H54 (cell line): ENCODE measurements around the gene ABCC3.

Experiments used
- DNase-seq: peaks from one replicate; pipeline ENCODE4 v3.0.0; 2011; ENCODE audit warnings: low spot score, mixed read lengths; ENCODE audit not compliant: insufficient read length
- FAIRE-seq: peaks from 3 replicates; lab custom pipeline; 2011; peaks lifted over from hg19 to GRCh38; lab: Jason Lieb, UNC
- POLR2A ChIP-seq: IDR thresholded peaks from 2 replicates; pipeline ENCODE4 v1.6.1; 2011; ENCODE audit warnings: low read depth, mild to moderate bottlenecking, low read length

ABCC3 gene

DNA sequence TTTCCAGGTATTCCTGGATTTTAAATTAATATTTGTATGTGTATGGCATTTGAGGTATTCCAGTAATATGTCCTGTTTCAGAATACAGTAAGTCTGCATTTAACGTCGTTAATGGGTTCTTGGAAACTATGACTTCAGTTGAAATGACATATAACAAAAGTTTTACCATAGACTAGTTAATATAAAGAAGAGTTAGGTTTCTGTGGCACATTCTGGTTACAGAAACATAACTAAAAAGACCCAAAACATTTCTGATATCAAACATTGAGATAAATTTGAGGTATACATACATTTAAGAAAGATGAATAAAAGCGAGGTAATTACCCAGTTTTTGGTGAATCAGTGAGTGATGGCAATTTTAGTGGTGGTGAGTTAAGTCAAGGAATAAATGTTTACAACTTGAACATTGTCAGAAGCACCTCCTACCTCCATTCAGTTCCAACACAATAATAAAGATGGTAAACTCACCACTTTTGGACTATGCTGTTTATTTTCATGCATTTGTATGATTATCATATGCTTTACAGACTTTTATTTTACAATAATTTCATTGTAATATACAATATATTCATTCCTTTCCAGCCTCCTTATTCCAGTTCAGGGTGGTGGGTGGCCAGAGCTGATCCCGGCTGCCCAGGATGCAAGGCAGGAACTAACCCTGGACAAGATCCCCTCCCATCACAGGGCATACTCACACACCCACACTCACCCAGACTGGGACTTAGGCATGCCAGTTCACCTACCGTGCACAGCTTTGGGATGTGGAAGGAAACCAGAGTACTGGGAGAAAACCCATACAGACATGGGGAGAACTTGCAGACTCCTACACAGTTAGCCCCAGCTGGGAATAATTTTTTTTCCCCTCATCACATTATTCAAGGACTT, 94.4 kb downstream of the ABCC3 start:
- TF ChIP-seq POLR2A, result no peak
- DNase-seq (no peak), FAIRE-seq (no peak)

DNA sequence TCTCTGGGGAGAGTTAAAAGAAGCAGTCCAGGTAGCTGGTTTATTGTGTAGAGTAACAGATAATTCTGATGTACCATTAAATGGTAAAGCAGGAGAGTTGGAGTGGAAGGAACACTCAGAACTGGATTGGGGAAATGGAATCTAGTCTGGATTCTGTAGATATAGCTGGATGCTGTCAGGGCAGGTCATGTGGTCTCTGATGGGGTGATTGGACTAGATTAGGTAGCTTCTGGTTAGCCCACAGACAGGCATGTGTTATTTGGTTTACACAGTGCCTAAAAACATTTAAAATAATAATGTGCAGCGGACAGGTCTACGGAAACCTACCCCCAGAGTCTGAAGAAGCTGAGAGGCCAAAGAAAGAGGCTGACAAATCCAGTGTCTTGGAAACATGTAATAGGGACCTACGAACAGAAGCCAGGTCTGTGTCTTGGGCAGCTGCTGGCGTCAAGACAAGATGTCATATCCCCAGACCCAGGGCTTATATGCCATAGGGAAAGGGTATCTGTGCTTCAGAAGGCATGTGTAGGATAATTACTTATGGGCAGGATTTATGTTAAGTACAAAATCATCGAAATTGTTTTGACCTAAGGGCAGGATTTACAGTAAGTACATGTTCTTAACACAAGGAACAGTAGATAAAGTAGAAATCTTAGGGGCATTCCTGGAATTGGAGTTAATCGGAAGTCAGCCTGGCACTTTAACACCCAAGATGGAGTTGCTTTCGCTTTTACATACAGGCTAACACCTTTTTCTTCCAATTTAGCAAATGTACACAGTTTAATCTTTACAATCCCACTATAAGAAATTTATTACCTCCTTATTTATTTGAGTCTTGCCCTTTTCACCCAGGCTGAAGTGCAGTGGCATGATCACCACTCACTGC, 97.1 kb downstream of the ABCC3 start:
- FAIRE-seq, result no peak
- no peak for TF ChIP-seq POLR2A
- no peak for DNase-seq

DNA sequence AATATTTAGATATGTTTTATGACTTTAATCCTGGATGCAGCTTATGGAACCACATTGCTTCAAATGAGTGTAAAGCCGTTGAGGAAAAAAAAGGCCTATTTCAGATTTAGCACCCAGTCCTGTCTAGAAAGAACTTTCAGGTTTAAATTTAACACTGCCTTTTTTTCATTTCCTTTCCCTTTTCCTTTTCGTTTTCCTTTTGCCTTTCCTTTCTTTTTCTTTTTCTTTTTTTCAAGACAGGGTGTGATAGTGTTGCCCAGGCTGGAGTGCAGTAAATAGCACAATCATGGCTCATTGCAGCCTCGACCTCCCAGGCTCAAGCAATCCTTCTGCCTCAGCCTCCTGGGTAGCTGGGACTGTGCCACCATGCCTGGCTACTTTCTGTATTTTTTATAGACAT, 100.6 kb downstream of the ABCC3 start:
- DNase-seq, result no peak
- no peak for FAIRE-seq
- TF ChIP-seq POLR2A, result no peak

DNA sequence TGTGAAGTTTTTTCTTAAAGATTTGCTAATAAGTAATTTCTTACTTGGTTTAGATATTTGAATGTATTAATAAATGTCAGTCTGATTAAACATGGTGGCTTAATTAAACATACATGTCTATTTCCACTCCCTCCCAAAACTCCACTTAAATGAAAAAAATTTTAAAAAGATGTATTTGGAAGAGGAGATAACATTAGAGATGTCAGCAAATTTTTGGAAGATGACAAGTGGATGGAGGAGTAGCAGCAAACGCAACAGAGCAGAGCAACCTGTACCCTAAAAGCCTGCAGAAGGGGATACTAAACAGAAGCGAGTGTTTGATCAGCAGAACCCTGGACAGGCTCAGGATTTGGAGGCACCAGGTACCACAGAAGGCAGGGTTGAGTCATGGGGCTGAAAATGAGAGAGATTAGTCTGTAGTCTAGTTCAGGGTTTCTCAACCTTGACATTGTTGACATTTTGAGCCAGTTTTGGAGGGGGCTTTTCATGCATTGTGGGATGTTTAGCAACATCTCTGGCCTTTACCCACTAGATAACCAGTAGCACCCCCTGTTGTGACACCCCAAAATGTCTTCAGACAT, 102.5 kb downstream of the ABCC3 start:
- FAIRE-seq, result no peak
- TF ChIP-seq POLR2A, result no peak
- DNase-seq, result no peak

DNA sequence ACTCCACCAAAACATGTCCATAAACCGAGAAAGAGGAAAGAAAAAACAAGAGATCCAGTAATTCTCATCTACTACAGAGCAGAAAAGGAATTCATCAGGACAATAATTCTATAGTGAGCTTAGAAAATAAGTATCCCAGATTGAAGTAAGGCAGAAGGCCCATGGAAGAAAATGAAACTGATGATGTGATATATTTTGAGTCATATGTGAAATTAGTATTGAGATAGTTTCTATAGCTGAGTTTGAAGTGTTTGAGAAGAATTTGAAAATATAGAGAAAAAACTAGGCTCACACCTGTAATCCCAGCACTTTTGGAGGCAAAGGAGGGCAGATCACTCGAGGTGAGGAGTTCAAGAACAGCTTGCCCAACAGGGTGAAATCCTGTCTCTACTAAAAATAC, 104.4 kb downstream of the ABCC3 start:
- DNase-seq, result no peak
- no peak for TF ChIP-seq POLR2A
- no peak for FAIRE-seq
